GM21447 (cell line): ENCODE measurements around the gene SCT.
"Not testable (repeated sequence)": the region's sequence is repeated elsewhere in the genome, so short reads cannot be mapped to it uniquely, and the experiment has no call there.

Experiments used
- ATAC-seq: cut with Tn5 transposase; IDR thresholded peaks from one replicate; pipeline ENCODE4 v1.9.1; 2021; ENCODE audit not compliant: unreplicated experiment

Gene SCT, protein sequence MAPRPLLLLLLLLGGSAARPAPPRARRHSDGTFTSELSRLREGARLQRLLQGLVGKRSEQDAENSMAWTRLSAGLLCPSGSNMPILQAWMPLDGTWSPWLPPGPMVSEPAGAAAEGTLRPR

DNA sequence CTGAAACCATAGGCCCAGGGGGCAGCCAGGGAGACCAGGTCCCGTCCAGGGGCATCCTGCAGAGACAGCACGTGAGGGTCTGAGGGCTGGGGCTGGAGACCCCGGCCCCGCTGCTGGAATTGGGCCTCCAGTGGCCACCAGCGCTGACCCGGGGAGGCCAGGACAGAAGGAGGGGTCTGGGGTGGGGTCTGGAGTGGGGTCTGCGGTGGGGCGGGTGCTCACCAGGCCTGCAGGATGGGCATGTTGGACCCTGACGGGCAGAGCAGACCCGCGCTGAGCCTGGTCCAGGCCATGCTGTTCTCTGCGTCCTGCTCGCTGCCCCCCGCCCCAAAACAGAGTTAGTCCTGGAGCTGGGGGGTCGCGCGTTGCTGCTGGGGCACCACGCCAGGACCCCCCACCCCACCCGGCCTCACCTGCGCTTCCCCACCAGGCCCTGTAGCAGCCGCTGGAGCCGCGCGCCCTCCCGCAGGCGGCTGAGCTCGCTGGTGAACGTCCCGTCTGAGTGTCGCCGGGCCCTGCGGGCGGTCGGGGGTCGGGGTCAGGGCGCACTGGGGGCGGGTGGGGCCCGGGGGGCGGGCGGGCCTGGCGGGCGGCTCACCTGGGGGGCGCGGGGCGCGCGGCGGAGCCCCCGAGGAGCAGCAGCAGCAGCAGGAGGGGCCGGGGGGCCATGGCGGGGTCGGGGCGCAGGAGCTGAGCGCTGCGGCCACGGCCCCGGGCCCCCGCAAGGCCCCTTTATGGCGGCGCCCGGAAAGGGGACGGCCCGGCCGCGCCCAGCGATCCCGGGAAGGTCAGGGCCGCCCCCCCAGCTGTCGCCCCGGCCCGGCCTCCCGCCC lies at the start of gene SCT:
TSS of gene SCT (minus strand) at position 707 of the 833 bp plus-strand sequence. CDS start at position 669, 38 bp downstream.
- ATAC-seq, result no peak

DNA sequence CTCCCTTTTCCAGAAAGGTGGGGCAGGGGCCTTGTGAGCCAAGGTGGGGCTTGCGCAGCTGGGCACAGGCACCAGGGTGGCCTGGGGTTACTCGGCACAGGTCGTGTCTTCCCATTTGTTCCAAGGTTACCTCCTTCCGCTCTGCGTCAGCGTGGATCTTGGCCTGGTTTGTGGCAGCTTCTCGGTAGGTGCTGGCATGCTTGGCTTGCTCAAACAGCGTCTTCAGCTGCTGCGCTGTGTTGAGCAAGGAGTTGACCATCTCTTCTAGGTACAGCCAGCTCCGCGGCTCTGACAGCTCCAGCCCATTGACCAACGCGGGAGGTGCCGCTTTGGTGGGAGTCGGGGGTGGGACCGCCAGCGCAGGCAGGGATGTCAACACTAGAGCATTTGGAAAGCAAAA lies 47.4 kb upstream of the SCT start:
- ATAC-seq, result no peak

DNA sequence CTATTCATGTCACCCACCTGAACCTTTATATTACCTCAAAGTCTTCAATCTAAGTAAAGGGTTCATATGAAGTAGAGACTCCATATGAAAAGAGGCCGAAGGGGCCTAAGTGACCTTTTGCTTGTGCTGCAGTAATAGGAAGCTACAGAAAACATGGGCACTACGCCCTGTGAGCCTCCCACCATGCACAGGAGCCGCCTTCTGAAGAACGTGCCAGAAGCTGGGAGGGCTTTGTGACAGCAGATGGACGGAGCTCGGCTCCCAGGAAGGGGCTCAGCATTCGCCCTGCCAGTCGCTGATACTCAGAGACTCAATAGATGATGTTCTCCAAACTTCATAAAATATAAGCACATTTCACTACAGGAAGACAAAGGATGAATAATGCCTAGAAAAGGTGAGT lies 46.9 kb upstream of the SCT start:
- no peak for ATAC-seq

DNA sequence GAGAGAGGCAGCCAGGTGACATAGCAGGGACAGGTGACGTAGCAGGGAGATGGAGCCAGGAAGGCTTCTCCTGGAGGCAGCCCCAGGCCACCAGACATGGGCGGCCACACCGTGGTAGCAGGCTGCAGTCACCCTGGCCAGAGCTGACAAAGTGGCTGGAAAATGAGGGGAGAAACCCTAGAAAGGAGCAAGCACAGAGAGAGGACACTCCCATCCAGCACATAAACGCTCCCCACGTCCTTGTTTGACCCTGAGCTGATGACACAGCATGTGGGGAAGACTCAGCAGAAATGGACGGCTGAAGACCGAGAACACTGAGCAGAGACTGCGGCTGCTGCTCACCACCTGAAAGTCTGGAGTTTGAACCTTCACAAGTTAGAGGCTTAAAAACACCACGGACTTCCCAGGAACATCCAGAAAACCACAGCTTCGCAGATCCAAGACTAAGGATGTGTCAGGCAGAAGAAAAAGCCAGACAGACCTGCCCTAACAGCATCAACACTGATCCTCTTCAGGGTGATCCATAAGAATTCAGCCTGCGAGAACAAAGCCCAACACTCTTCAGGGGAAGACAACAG lies 38.8 kb upstream of the SCT start:
- ATAC-seq, result no peak

DNA sequence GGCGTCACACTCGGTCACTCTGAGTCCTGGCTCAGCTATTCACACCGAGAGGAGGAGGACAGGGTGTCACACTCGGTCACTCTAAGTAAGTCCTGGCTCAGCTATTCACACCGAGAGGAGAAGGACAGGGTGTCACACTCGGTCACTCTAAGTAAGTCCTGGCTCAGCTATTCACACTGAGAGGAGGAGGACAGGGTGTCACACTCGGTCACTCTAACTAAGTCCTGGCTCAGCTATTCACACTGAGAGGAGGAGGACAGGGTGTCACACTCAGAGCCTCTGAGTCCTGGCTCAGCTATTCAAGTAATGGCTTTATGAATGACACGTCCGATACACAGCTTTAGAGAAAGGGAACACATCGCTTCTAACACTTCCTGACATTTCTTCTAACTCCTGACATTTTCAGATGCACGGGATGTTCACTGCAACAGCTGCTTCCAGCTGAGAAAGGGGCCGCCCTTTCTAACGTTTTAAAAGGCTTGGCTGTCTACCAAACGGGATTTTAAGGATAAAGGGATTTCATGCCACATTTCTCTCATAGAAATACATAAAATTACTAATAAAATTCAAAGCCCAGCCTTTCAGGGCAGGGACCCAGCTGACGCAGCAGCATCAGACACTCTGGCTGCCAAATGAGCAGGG lies 38.2 kb upstream of the SCT start:
- no peak for ATAC-seq

DNA sequence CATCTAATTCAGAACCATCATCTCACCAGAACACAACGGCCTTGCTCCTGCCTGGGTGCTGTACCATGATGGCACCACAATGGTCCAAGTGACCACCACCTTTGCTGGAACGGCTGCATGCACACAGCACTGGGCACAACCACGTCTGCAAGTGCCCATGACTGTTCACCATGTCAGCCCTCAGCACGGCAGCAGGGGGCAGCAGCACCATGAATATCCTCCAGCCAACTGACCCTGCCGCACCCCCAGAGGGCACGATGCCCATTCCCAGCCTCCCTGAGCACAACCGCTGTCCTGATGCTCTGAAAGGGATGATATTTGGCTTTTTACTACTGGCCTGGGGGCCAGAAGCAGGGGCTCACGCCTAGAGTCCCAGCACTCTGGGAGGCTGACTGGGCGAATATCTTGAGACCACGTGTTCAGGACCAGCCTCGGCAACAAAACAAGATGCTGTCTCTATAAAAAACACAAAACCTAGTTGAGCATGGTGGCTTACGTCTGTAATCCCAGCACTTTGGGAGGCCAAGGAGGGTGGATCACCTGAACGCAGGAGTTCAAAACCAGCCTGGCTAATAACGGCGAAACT lies 35.8 kb upstream of the SCT start:
- no peak for ATAC-seq

DNA sequence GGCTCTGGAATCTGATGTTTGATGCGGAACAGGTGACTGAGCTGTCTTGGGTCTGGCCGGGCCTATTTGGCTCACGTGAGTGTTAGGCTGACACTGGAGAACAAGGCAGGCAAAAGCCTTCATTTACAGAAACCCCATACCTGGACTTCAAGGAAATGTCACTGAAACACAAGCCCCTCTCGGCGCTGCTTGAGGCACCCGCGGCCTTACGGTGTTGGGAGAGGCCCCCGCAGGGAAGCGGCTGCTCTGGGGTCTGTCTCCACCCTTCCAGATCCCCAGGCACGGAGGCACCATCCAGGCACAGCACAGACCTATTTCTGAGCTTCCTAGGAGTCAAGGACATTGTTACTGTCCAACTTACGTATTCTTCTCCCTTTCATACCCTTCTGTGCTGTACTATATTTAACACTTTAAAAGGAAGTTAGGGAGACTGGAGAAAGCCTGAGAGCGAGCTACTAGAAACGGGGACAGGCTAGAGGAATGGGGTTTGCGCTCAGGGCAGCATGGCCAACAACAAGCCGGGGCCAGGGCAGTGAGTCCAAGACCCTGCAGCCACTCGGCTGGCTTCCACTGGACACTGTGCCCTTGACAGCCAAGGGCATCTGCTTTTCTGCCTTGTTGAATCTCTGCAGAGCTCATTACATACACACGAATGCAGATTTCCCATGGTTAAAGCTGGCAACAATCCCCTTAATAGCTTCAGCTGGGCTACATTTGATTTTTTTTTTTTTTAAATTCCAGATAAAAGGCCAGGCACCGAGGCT lies 33.9 kb upstream of the SCT start:
- no peak for ATAC-seq

DNA sequence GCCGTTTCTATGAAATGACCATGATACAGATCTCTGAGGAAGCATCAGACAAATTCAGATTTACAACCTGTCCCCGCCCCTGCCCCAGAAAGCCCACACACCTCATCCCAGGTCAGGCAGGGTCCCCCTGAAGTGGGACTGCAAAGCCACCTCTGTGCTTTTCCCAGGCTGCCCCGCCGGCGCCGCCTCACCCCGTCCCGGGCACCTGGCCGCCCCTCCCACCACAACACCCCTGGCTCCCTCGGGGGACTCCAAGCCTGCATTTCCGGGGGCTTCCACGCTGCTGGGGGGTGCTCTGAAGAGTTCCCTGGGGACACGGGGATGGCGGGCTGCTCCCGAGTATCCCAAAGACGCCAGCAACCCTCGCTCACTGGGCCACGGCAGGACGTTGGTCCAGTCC lies 33.3 kb upstream of the SCT start:
- no peak for ATAC-seq

DNA sequence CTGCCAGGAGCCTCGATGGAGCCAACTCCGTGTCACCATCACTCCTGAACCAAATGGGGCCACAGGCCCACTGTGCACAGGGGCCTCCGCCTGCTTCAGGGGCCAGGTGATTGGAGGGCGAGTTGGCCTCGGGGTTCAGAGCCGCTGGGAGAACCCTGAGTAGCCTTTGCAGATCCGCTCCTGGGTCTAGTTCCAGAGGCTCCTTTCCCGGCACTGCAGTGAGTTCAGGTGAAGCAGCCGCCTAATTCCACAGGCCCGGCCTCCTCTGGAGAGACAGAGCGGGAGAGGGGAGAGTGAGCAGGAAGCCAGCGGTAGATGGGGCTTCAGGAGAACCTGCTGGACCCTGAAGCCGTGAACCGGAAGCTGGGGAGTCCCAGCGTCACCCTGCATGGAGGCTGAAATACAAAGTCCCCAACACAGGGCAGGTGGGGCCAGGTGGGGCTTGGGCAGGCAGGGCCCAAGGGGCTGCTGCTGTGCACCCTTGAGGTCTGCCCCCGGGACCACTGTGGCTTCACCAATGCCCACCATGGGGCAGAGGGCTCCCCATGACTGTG lies 32.6 kb upstream of the SCT start:
- ATAC-seq, result no peak

DNA sequence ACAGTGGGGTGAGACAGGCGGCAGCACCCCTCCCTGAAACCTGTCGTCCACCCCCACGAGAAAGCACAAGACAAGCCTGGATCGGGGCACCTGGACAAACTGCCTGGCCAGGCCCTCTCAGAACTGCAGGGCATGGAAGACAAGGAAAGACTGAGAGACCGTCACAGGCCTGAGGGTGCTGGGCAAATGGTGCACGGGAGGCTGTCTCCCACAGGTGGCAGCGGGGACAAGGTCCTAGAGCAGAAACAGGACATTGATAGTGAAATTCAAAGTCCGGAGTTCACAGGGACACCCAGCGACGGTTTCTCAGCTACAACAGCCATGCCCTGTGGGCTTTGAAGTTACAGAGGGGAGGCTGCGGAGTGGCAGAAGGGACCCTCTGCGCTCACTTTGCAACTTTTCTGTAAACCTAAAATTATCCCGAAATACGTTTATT lies 30.7 kb upstream of the SCT start:
- no peak for ATAC-seq

DNA sequence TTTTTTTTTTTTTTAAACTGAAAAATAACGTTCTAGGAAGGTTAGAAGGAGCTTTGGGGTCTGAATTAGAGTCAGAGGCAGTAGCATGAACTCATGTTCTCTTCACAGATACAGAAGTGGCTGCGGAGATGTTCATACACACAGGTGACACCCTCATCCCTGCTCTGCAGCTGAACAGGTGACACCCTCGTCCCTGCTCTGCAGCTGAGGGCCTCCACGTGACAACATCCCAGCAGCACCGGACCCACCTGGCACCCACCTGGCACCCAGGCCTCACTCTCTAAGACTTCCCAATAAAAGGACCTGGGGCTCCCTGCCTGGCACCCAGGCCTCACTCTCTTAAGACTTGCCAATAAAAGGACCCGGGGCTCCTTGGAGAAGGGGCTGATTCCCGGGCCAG lies 29.9 kb upstream of the SCT start:
- no peak for ATAC-seq

DNA sequence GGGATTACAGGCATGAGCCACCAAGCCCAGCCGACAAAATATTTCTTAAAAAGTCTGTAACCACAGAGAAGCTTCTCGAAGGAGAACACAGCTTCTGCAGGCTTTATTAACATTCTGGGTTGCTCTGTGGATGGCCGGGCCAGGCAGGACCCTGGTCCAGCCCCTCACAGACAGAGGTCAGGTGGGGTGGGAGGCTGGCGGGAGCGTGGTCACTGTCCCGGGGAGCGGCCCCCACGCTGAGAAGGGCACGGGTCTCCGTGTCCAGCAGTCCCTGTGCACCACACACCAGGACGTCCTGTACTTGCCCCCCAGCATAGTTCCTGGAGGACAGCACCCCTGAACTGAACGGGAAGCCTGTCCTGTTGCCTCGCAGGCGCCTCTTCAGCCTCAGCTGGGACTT lies 29.4 kb upstream of the SCT start:
- ATAC-seq, result no peak

DNA sequence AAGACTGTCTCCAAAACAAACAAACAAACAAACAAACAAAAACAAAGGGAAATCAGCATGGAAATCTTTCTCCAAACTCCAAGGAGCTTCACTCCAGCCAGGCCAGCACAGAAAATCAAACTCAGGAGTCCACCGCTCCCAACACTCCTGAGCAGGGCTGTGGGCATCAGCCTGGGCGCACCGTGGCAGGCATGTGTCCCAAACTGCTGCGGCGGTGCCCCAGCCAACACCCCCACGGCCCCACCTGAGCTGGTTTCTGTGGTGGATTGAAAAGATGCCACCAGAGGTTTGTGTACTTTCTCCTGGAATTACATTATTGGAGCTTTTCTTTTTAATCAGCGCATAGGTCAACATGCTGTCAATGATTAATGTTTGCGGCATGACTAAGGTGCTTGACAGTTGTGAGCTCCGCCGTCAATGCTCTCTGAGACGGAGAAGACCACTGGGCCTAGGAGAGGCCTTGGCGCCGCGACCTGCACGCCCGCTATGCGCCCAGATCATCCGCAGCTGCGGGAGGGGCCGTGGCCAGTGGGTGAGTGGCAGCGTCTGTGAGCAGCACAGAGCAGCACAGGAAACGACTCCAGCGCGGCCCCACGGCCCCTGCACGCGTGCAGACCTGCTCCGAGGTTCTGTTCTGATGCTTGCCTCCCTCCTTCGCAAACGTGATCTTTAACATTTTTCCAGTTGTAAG lies 28.2 kb upstream of the SCT start:
- ATAC-seq, result no peak

DNA sequence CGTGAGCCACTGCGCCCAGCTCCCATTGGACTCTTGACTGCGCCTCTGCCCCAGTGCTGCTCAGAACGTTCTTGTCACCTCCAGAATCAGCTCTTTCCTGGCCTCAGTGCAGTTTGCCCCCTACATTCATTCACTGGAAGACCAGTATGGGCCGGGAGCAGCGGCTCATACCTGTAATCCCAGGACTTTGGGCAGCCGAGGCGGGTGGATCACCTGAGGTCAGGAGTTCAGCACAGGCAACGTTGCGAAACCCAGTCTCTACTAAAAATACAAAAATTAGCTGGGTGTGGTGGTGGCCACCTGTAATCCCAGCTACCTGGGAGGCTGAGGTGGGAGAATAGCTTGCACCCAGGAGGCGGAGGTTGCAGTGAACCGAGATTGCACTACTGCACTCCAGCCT lies 27.5 kb upstream of the SCT start:
- ATAC-seq, result not testable (repeated sequence)

DNA sequence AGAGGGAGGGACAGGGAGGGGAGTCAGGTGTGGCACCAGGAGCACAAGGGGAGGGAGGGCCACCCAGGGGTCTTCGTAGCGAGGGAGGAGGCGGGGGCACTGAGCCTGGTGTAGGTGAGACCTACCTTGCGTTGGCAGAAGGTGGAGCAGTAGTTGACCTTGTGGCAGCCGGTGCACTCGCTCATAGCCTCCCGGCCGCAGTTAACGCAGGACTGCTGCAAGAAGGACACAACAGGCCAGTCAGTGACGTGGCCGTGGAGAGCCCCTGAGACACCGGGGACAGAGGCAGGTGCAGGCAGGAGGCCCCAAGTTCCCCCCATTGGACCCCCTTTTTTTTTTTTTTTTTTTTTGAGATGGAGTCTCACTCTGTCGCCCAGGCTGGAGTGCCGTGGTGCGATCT lies 26.9 kb upstream of the SCT start:
- ATAC-seq, result no peak

DNA sequence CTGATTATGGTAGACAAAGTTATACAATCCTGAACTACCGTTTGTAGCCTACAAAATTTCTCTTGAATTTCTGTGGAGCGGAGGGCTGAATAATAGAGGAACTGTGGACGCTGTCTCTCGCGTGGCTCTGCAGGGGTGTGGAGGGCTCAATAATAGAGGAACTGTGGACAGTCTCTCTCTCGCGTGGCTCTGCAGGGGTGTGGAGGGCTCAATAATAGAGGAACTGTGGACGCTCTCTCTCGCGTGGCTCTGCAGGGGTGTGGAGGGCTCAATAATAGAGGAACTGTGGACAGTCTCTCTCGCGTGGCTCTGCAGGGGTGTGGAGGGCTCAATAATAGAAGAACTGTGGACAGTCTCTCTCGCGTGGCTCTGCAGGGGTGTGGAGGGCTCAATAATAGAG lies 26.2 kb upstream of the SCT start:
- not testable (repeated sequence) for ATAC-seq

DNA sequence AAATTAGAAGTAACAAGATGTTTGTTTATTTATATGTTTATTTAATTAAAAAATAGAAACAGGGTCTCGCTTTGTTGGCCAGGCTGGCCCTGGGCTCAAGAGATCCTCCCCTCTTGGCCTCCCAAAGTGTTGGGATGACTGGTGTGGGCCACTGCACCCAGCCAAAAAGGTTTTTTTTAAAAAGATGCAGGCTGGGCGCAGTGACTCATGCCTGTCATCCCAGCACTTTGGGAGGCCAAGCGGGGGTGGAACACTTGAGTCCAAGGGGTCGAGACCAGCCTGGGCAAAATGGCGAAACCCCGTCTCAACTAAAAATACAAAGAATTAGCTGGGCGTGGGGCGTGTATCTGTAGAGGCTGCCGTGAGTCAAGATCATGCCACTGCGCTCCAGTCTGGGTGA lies 23.5 kb upstream of the SCT start:
- no peak for ATAC-seq

DNA sequence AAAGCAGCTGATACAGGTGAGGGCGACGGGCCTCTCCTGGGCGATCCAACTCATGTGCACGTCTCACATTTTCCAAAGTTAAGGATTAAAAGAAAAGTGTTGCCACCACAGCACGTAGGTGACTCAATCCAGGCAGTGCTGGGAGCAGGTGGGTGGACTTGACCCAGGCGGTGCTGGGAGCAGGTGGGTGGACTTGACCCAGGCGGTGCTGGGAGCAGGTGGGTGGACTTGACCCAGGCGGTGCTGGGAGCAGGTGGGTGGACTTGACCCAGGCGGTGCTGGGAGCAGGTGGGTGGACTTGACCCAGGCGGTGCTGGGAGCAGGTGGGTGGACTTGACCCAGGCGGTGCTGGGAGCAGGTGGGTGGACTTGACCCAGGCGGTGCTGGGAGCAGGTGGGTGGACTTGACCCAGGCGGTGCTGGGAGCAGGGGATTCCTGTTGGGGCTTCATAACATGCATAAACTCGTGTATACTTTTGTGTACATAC lies 20.7 kb upstream of the SCT start:
- not testable (repeated sequence) for ATAC-seq

DNA sequence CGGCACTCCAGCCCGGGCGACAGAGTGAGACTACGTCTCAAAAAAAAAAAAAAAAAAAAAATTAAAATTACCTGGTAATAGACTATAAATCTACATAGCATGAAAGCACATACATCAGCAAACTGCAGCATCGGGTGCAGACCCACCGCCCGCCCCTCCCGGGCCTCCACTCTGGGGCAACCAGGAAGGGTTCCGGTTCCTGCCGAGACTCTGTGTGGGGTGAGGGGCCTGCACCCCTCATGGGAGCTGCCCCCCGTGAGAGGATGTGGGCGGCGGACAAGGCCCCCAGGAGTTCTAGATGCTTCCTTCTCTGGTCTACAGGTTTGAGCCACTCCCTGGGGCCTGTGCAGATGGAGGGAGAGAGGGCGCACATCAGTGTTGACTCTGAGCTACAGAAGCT lies 19.2 kb upstream of the SCT start:
- no peak for ATAC-seq

DNA sequence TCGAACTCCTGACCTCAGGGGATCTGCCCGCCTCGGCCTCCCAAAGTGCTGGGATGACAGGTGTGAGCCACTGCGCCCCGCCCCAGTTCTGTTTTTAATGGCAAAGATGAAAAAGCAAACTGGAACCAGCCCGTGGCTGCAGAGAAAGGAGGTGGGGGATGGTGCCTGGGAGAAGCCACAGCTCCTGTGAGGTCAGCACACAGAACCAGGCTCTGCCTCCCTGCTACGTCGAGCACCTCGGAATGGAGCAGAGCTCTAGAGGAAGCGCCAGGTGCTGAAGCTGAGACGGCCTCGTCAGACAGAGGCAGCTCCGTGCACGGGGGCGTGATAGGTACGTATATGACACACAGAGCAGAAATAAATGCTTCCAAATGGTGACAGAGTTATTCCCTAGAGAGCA lies 18.6 kb upstream of the SCT start:
- no peak for ATAC-seq
